Keratinocyte (primary cell): ENCODE measurements around the gene KLC1. TPM values are rescaled to one million over a fixed set of nuclear protein-coding genes. Genes with fewer than 3 reads are reported as not detected.

Experiments used
- DNase-seq: peaks from one replicate; pipeline ENCODE4 v3.0.0-alpha.2; 2011; ENCODE audit warnings: low read depth, missing footprints, low spot score
- FAIRE-seq: peaks from 2 replicates; lab custom pipeline; 2011; peaks lifted over from hg19 to GRCh38; lab: Jason Lieb, UNC
- H2AFZ ChIP-seq: 2 replicates; pipeline ENCODE4 v1.6.0; 2012; ENCODE audit warnings: low read length, control low read depth, inconsistent platforms; ENCODE audit not compliant: control insufficient read depth
- H3K27ac ChIP-seq: 2 replicates; pipeline ENCODE4 v1.5.1; 2011; ENCODE audit warnings: low read length; ENCODE audit not compliant: control insufficient read depth, insufficient read depth
- H3K27me3 ChIP-seq: 3 replicates; pipeline ENCODE4 v1.6.0; 2011; ENCODE audit warnings: low read length; ENCODE audit not compliant: control insufficient read depth, insufficient read depth; ENCODE audit errors: extremely low read depth
- H3K36me3 ChIP-seq, 2 experiments: 2 replicates in 1 of 2; 3 replicates in 1 of 2; pipeline ENCODE4 v1.5.1; 2011; ENCODE audit warnings: low read length in 2 of 2, mild to moderate bottlenecking in 1 of 2; ENCODE audit not compliant: control insufficient read depth in 2 of 2, insufficient read depth in 2 of 2; ENCODE audit errors: extremely low read depth in 1 of 2
- H3K4me1 ChIP-seq: 3 replicates; pipeline ENCODE4 v1.5.1; 2011; ENCODE audit warnings: low read length; ENCODE audit not compliant: control insufficient read depth, insufficient read depth; ENCODE audit errors: extremely low read depth
- H3K4me2 ChIP-seq: 3 replicates; pipeline ENCODE4 v1.6.0; 2011; ENCODE audit warnings: low read depth, low read length; ENCODE audit not compliant: control insufficient read depth, insufficient read depth; ENCODE audit errors: extremely low read depth
- H3K4me3 ChIP-seq, 3 experiments: fragments of 200-600 bp in 1 of 3; sonication (generic) in 1 of 3; 2 replicates in 2 of 3; 3 replicates in 1 of 3; pipeline ENCODE4 v1.5.1; 2011 to 2016; ENCODE audit warnings: low read length in 3 of 3, mild to moderate bottlenecking in 3 of 3, control low read depth in 2 of 3, inconsistent platforms in 1 of 3, low read depth in 1 of 3, mixed read lengths in 1 of 3, mixed run types in 1 of 3, moderate library complexity in 1 of 3; ENCODE audit not compliant: control insufficient read depth in 2 of 3, insufficient read depth in 2 of 3; ENCODE audit errors: extremely low read depth in 1 of 3
- H3K79me2 ChIP-seq: 2 replicates; pipeline ENCODE4 v1.6.0; 2012; ENCODE audit warnings: low read length; ENCODE audit not compliant: control insufficient read depth, insufficient read depth
- H3K9ac ChIP-seq: 3 replicates; pipeline ENCODE4 v1.6.0; 2011; ENCODE audit warnings: low read length; ENCODE audit not compliant: control insufficient read depth, insufficient read depth; ENCODE audit errors: extremely low read depth
- H3K9me1 ChIP-seq: 3 replicates; pipeline ENCODE4 v1.6.0; 2011; ENCODE audit warnings: low read length; ENCODE audit not compliant: control insufficient read depth, insufficient read depth; ENCODE audit errors: extremely low read depth
- H3K9me3 ChIP-seq: 2 replicates; pipeline ENCODE4 v1.5.1; 2012; ENCODE audit warnings: low read depth, low read length; ENCODE audit not compliant: control insufficient read depth
- H4K20me1 ChIP-seq: 3 replicates; pipeline ENCODE4 v1.6.0; 2011; ENCODE audit warnings: low read length; ENCODE audit not compliant: control insufficient read depth, insufficient read depth; ENCODE audit errors: extremely low read depth
- EZH2 ChIP-seq: IDR thresholded peaks from one replicate; pipeline ENCODE4 v1.6.1; 2012; ENCODE audit warnings: inconsistent platforms, mild to moderate bottlenecking, low read length, moderate library complexity
- dilution Hi-C: fragments of 300-500 bp; cut with MboI; formaldehyde crosslinking; loops from one replicate; pipeline ENCODE4 v1.7.0; 2020; ENCODE audit warnings: low sequenced_read_pairs; ENCODE audit not compliant: extremely low pct_ligation_motif_present
- polyA minus RNA-seq, 3 experiments: library from RNA; depleted of rRNA, polyadenylated mRNA; stranded (reverse); fragments of >200 nt; gene quantifications; 1 replicate in 1 of 3; 2 replicates in 1 of 3; 3 replicates in 1 of 3; pipeline ENCODE4 v1.2.3, GENCODE V29; 2011
- polyA plus RNA-seq, 5 experiments: library from polyadenylated mRNA; depleted of rRNA in 3 of 5; stranded (reverse) in 3 of 5; stranded (forward) in 1 of 5; unstranded in 1 of 5; fragments of >200 nt; gene quantifications; 1 replicate in 1 of 5; 2 replicates in 3 of 5; 3 replicates in 1 of 5; pipeline versions ENCODE4 v1.2.1 to v1.2.3, GENCODE V29; 2011 to 2012; ENCODE audit warnings: missing spikeins in 2 of 5, low read depth in 1 of 5, low replicate concordance in 1 of 5
- TF ChIP-seq, protein P1 (sequence below), 3 experiments: IDR thresholded peaks in 1 of 3; conservative IDR thresholded peaks in 1 of 3; optimal IDR thresholded peaks in 1 of 3; 2 replicates in 2 of 3; 3 replicates in 1 of 3; pipeline versions ENCODE3 to v1.5.1; 2011; ENCODE audit warnings: low read length in 3 of 3, mild to moderate bottlenecking in 3 of 3, moderate library complexity in 2 of 3, control low read depth in 1 of 3, inconsistent platforms in 1 of 3; ENCODE audit not compliant: insufficient read depth in 2 of 3; ENCODE audit errors: extremely low read depth in 1 of 3

Gene KLC1
- polyA plus RNA-seq = 113 to 130 TPM (median 116 TPM) in 3 replicates
- 78.8 TPM for polyA plus RNA-seq (2011; ENCODE audit: low read depth)
- 85.3 and 98.2 TPM in 2 replicates for polyA plus RNA-seq (2011; cell fraction: cytosol; rRNA removed)
- 375 and 378 TPM in 2 replicates for polyA plus RNA-seq (2011; cell fraction: nucleus; rRNA removed)
- polyA plus RNA-seq (2012; ENCODE audit: low replicate concordance) = 94.2 and 94.6 TPM in 2 replicates
- polyA minus RNA-seq = 56.7 to 136 TPM (median 80.6 TPM) in 3 replicates
- 107 TPM for polyA minus RNA-seq (2011; cell fraction: cytosol; rRNA and poly(A)+ RNA removed)
- polyA minus RNA-seq (2011; cell fraction: nucleus; rRNA and poly(A)+ RNA removed) = 168 and 243 TPM in 2 replicates

DNA sequence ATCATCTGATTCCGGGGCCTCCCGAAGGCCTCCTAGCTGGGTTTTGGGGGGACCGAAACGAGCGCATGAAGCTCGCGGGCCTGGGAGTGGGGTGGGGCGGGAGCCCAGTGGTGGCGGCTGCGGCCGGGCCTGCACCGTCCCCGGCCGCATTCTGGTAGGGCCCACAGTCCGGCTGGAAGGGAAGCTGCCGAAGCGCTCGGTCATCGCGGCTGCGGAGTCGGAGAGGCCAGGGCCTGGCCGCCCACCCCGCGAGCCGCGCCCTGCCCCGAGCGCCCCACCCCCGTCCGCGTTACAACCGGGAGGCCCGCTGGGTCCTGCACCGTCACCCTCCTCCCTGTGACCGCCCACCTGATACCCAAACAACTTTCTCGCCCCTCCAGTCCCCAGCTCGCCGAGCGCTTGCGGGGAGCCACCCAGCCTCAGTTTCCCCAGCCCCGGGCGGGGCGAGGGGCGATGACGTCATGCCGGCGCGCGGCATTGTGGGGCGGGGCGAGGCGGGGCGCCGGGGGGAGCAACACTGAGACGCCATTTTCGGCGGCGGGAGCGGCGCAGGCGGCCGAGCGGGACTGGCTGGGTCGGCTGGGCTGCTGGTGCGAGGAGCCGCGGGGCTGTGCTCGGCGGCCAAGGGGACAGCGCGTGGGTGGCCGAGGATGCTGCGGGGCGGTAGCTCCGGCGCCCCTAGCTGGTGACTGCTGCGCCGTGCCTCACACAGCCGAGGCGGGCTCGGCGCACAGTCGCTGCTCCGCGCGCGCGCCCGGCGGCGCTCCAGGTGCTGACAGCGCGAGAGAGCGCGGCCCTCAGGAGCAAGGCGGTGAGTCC lies at the start of gene KLC1:
KLC1 (plus strand) TSS at position 528 of the 819 bp plus-strand sequence. CDS start 25,354 bp downstream, outside the sequence.
- DNase-seq = no peak
- H3K79me2 ChIP-seq = peaks cover 48% of the 10 kb centered on the region
- no peaks in the 10 kb centered on the region for H3K9me3 ChIP-seq
- H3K9me1 ChIP-seq = no peaks in the 10 kb centered on the region
- H2AFZ ChIP-seq = peak within 1 kb of the TSS; percentile 79
- no peak for FAIRE-seq
- H3K4me2 ChIP-seq = peak within 1 kb of the TSS; percentile 94
- TF ChIP-seq, protein P1, sequence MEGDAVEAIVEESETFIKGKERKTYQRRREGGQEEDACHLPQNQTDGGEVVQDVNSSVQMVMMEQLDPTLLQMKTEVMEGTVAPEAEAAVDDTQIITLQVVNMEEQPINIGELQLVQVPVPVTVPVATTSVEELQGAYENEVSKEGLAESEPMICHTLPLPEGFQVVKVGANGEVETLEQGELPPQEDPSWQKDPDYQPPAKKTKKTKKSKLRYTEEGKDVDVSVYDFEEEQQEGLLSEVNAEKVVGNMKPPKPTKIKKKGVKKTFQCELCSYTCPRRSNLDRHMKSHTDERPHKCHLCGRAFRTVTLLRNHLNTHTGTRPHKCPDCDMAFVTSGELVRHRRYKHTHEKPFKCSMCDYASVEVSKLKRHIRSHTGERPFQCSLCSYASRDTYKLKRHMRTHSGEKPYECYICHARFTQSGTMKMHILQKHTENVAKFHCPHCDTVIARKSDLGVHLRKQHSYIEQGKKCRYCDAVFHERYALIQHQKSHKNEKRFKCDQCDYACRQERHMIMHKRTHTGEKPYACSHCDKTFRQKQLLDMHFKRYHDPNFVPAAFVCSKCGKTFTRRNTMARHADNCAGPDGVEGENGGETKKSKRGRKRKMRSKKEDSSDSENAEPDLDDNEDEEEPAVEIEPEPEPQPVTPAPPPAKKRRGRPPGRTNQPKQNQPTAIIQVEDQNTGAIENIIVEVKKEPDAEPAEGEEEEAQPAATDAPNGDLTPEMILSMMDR (optimal IDR thresholded peaks at IDR 0.05 in 1 of 3, IDR thresholded peaks at IDR 0.05 in 1 of 3, conservative IDR thresholded peaks at IDR 0.05 in 1 of 3; ENCODE audit: extremely low read depth in 1 of 3, insufficient read depth in 2 of 3, low read length in 3 of 3) = no peak
- TF ChIP-seq EZH2 = no peak
- peaks cover 0 to 2% of the 10 kb centered on the region in 2 experiments for H3K36me3 ChIP-seq
- H4K20me1 ChIP-seq = peaks cover 13% of the 10 kb centered on the region
- H3K27ac ChIP-seq = peak within 1 kb of the TSS; percentile 97
- peak within 1 kb of the TSS; percentile 88 to 98 (median 97) for H3K4me3 ChIP-seq
- dilution Hi-C loops = no loop called here
- H3K4me1 ChIP-seq = peaks cover 32% of the 10 kb centered on the region
- H3K27me3 ChIP-seq = no peaks in the 10 kb centered on the region
- peak within 1 kb of the TSS; percentile 97 for H3K9ac ChIP-seq

DNA sequence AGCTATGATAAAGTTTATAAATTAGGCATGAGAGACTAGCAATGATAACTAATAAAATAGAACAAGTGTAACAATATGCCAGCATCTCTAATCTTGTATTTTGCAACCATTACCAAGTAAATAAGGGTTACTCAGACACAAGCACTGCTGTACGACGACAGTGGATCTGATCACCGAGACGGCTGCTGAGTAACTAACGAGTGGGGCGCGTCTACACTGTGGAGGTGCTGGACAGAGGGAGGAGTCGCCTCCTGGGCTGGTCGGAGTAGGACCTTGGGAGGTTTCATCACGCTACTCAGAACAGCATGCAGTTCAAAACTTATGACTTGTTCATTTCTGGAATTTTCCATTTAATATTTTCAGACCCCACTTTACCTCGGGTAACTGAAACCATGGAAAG lies 47.8 kb upstream of the KLC1 start:
- FAIRE-seq = no peak
- H3K27ac ChIP-seq = no peak overlapping the region

More for the DNA sequence above, 47.8 kb upstream of the KLC1 start:
- H3K9ac ChIP-seq = no peak overlapping the region
- no peaks in the 10 kb centered on the region for H3K27me3 ChIP-seq
- no peak overlapping the region for H2AFZ ChIP-seq
- no peak for TF ChIP-seq EZH2
- TF ChIP-seq, protein P1 (optimal IDR thresholded peaks at IDR 0.05 in 1 of 3, IDR thresholded peaks at IDR 0.05 in 1 of 3, conservative IDR thresholded peaks at IDR 0.05 in 1 of 3; ENCODE audit: extremely low read depth in 1 of 3, insufficient read depth in 2 of 3, low read length in 3 of 3) = no peak
- H3K4me2 ChIP-seq = no peak overlapping the region
- no peak for DNase-seq
- no peaks in the 10 kb centered on the region for H3K9me1 ChIP-seq
- no peaks in the 10 kb centered on the region for H4K20me1 ChIP-seq
- dilution Hi-C loops = no loop called here
- no peak overlapping the region for H3K4me3 ChIP-seq
- H3K79me2 ChIP-seq = peaks cover 5% of the 10 kb centered on the region
- peaks cover 24% of the 10 kb centered on the region for H3K4me1 ChIP-seq
- H3K36me3 ChIP-seq = peaks cover 4 to 9% of the 10 kb centered on the region in 2 experiments
- H3K9me3 ChIP-seq = no peaks in the 10 kb centered on the region
